HG03442 (cell line): Measurements from ENCODE around the gene ANKRD33.
A peak's percentile ranks its signal among the peaks of the same experiment; 100 is the strongest.

ENCODE experiments used
- ATAC-seq: cut with Tn5 transposase; IDR thresholded peaks from one replicate; pipeline ENCODE4 v1.9.1; 2021; ENCODE audit warnings: mild to moderate bottlenecking, moderate library complexity; ENCODE audit not compliant: unreplicated experiment

The ANKRD33 gene

GRCh38 chr12:51915003-51915625, 27.2 kb downstream of the ANKRD33 start:
- no peak for ATAC-seq

GRCh38 chr12:51915951-51916350, 28.0 kb downstream of the ANKRD33 start:
- no peak for ATAC-seq

DNA sequence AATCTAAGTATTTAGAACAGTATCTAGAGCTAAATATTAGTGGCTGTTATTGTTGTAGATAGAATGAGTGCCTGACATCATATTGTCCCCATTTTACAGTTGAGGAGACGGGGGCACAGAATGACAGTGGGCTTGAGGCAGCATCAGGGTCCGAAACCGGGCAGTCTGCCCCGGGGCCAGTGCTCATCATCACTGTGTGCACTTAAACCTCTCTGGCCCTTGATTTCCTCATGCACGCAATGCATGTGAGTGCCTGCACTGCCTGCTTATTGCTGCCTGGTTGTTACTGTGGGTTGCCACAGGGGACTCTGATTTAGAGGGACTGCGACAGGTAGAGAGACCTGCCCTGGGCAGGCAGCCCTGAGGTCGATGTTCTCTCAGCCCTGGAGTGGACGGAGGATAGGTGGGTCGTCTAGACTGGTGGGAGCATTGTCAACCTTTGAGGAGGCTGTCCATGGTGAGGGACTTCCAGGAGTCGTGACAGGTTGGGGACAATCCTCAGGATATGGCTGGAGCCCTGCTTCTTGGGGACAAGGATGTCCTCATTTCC, 29.2 kb downstream of the ANKRD33 start:
- ATAC-seq = no peak

DNA sequence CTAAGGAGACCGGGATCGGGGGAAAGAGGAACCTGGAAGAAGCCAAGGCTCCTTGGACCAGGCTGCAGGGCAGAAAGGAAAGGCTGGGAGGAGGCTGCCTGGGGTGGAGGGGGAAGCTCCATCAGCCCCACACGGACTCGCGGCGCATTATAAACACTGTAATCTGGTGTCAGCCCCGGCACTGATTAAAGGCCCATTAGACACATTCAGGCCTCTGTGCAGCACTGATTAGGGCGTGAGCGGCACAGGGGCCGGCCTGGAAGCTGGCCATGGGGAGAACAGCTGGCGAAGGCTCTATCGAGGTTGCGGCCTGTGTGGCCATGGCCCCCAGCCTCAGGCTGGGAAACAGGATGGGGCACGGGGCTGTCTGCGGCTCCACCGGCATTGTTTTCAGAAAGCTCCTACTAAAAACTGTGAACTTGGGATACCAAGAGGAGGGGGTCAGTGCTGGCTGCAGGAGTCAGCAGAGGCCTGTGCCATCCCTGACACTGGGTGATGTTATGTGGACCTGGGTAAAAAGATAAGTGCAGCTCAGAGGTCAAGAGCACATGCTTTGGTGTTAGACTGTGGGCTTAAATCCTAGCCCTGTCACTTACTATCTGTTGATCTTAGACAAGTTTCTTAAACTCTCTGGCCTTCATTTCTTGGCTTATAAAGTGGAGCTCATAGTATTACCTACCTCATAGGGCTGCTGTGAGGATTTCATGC, 30.0 kb downstream of the ANKRD33 start:
- no peak for ATAC-seq

DNA sequence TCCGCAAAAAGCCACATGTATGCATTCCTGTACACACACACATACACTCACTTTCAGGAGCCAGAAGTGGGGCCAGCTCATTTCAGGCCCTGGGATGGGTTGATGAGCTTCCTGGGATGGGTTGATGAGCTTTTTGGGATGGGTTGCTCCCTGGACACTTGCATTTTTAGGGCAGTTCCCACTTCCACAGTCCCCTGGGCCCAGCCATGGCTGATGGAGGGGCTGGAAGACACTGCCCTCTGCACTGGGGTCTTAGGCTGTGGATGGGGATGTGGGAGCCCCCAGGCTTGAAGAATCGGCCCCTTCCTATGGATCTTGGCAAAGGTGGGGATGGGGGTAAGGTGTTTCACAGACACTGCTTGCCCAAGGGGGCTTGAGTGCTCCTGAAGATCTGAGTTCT, 32.1 kb downstream of the ANKRD33 start:
- no peak for ATAC-seq

DNA sequence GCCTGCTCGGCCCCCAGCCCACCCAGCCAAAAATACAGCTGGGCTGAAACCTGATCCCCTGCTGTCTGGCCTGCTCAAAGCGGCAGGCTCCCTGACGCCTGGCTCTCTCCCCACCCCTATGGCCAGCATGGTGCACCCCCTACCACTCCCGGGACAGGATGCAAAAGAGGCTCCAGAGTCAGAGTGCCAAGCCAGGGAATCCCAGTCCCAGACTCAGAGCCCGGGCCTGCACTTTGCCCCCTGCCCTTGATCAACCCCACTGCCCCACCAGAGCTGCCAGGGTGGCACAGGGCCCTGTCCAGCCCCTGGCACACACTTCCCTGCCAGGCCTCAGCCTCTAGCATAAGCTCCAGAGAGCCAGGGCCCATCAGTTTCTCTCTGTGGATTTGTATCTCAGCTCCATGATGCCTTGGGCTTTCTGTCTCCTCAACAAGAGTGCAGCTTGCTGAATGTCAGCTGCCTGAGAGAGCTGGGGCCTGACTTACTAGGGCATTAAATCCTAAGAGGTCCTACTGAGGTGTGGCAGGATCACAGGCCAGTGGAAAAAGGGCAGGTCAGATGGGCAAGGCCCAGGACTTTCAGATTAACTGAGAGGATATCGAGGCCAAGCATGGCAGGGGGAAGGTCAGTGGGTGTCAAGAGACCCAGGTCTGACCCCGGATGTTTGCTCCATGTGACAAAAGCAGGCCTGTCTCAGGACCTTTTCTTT, 33.3 kb downstream of the ANKRD33 start:
- no peak for ATAC-seq

GRCh38 chr12:51922146-51922545, 34.2 kb downstream of the ANKRD33 start:
- no peak for ATAC-seq

DNA sequence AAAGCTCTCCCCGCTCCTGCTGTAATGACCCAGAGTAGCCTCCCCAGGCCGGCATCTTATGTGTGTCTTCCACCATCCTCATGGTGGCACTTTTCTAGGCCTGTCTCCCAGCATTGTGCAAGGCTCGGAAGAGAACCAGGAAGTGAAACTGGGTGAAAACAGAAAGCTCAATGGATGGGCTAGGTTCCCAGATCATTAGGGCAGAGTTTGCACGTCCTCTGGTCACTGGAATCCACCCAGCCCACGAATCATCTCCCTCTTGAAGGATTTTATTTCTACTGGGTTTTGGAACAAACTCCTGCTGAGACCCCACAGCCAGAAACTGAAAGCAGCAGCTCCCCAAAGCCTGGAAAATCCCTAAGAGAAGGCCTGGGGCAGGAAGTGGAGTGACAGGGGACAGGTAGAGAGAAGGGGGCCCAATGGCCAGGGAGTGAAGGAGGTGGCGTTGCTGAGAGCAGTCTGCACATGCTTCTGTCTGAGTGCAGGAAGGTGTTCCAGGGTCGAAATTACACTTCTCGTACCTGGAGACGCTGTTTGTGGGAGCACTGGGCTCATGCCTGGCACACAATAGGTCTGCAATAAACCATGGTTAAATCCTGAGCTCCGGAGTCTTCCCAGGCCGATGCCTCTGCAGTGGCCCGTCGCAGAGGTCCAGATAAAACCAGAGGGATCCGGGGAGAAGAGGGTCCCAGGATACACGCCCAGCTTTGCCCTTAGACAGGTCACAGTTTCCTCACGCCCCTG, 35.0 kb downstream of the ANKRD33 start:
- ATAC-seq = no peak

GRCh38 chr12:51923506-51924365, 35.8 kb downstream of the ANKRD33 start:
- ATAC-seq = no peak

DNA sequence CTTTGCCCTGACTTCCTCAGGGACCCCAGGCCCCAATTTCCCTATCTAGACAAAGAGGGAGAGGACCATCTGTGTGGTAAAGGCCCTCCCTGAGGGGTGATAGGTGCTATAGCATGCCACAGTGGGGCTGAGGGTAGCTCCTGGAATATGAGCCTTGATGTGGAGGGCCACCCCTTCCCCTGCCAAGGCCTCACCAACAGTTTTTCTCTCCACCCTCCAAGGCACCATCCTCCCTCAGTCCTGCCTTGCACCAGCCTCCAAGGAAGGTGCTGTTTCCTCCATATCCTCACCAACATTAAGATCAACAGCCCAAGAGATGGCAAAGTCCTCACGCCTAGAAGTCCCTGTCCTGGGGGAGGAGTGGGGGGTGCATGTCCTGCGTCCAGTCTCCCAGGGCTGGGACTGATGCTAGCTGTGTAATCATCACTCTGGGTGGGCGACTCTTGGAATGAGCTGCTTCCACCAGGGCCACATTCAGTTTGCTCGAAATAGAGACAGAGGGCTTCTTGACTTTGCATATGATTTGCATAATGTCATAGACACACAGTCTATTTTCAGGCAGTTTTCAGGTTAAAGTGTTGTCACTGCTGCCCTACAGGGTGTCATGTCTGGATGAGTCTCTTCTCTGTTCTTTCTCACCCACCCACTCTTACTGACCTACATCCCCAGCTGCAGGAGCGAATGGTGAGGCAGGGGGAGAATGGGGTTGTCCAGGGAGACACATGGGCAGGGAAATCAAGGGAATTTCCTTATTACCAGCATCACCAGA, 36.8 kb downstream of the ANKRD33 start:
- ATAC-seq = peak; percentile 48

- no peak for ATAC-seq
These were observed 37.6 kb downstream of the ANKRD33 start for GRCh38 chr12:51925346-51926063.

- no peak for ATAC-seq
These were observed 38.2 kb downstream of the ANKRD33 start for GRCh38 chr12:51926064-51926632.

GRCh38 chr12:51926718-51927117, 38.8 kb downstream of the ANKRD33 start:
- ATAC-seq = no peak

DNA sequence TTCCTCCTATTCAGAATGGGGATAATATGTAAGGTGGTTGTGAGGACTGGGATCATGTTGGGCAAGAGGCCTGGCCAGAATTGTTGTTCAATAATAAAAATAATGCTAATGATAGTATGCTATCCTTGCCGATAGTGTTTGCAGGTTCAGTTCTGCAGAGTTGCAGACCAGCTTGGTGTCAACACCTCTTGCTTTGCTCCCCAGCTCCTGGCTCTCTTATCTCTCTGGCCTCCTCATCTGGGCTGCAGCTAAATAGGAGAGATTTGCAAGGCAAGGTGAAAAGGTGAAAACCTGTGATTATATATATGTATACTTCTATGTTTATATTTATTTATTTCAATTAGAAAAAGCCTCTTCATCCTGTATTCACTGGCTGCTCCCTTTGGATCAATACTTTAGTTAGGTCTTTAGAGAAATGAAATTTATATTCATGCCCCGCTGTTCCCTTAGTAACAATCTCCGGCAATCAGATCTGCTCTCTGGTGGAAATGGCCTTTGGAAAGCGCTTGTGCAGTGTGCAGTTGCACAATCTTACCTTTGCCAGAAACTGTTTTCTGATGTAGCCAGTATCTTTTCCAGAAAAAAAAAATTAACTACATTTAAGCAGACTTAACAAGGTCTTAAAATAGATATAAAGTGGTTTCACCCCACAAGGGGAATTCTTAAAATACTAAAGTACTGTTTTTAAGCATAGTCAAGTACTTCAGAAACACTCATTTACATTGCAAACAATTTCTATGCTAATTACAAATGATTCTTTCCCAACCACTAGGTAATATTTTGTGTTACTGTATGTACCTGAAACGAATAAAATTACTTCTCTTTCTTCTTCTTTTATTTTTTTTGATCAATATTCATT, 44.5 kb downstream of the ANKRD33 start:
- ATAC-seq = no peak

DNA sequence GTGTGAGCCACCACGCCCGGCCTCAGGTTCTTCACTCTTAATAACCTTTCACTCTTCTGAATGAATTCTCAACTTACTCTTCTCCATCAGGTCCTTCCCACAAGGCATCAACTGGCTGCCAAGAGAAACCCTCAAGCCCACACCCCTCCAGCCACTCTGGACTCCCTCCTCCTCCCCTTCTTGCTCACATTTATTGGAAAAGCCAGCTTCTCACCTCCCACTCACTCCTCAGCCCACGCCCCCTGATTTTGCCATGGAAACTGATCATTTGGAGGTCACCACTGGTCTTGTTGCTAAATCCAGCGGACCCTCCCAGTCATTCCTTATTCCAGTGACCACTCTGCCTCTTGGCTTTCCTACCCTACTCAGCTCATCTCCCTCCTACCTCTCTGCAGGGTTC, 46.2 kb downstream of the ANKRD33 start:
- no peak for ATAC-seq

DNA sequence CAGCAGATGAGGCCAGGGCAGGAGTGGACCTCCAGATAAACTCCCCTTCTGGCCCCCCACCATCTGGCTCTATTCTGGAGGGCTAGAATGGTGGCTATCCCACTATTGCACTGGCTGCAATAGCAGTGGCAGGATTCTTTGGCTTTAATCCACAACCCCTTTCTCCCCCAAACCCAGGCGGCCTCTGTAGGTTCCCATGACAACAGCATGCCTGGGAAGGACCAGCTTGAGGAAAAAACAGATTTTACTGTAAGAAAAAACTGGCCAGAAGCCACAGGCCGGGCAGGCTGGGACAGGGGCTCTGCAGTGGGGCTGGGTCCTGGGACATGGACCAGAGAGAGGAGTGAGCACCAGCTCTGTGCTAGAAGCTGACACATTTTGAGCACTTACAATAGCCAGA, 50.0 kb downstream of the ANKRD33 start:
- ATAC-seq = no peak

DNA sequence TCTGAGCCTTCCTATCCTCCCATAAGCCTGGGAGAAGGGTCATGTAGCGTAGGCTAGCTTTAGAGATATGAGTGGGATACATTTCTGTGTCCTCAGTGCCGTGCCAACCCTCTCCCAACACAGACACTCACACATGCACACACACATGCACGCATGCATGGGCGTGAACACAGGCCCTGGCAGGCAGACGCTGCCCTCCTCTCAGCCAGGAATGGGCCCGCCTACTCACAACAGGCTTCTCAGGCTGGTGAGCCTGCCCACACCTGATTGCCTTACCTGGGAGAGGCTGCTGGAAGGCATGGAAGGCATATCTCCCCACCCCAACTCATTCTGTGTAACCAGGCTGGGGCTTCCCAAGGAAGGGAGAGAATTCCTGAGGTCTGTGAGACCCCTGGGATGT, 50.8 kb downstream of the ANKRD33 start:
- ATAC-seq = no peak
